ENCODE measurements around the gene SCUBE1. TPM values are rescaled to one million over a fixed set of nuclear protein-coding genes. Genes with fewer than 3 reads are reported as not detected.

The SCUBE1 gene
- total RNA-seq, 2 experiments from 2014 or later: not detected

DNA sequence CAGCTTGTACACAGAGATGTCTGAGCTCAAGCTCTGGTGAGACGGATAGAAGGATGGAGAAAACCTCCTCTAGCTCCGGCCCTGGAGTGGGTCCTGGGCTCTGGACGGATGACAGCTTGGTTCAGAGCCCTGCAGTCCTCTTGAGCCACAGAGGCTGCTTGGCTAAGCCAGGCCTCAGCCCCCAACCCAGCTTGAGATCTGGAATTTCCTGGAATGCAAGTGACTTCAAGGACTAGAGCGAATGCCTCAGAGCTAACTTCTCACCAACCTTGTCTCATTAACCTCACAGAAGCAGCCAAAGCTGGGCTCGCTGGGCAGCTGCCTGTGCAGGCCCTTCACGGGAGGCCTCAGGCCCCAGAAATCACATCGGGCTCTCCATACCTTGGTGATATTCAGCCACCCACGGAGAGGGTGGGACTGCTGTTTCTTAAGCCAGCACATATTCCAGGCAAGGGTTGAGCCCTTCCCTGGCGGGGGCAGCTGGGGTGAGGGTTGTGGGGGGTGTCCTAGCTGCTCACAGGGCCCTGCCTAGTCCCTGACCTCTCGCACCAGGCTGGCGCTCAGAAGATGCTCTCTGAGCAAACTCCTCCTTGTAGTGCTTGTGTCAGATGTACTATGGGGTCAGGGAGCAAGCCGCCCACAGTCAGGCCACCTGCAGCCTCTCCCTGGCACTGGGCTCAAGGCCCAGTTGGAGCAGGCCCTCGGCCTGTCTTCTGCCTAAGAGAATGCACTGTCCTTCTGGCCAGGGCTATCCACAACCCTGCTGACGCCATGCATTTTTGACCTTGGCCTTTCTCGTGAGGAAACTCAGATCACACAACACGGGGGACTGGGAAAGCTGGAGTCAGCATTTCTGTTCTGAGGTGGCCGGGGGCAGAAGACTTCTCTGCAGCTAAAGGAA, 82.6 kb downstream of the SCUBE1 start:
- intact Hi-C loops (cut with micrococcal nuclease; ENCODE audit: unreplicated experiment): no loop called here
- no TSS peak for BruUV-seq (replicated peaks)
- DNase-seq (ENCODE audit: low spot score): no peak
- H3K4me1 ChIP-seq (ENCODE audit: insufficient read depth, low read length, poor library complexity, severe bottlenecking): no peaks in the 10 kb centered on the region
- H3K4me3 ChIP-seq (ENCODE audit: low read depth, low read length, poor library complexity, severe bottlenecking): no peak overlapping the region
- POLR2A ChIA-PET: no interaction called here
- no peaks in the 10 kb centered on the region for H4K20me1 ChIP-seq (ENCODE audit: insufficient read depth, low read length)
- H2AFZ ChIP-seq (ENCODE audit: low read length): no peak overlapping the region
- H3K27ac ChIP-seq (ENCODE audit: low read depth, low read length, poor library complexity, severe bottlenecking): no peak overlapping the region
- no peaks in the 10 kb centered on the region for H3K79me2 ChIP-seq (ENCODE audit: insufficient read depth, low read depth, low read length)
- CTCF ChIA-PET (ENCODE audit: unreplicated experiment): no interaction called here
- H3K9me2 ChIP-seq (ENCODE audit: insufficient read depth, low read length): no peaks in the 10 kb centered on the region
- no peak overlapping the region for H3K4me2 ChIP-seq (ENCODE audit: low read length)
- H3K36me3 ChIP-seq (ENCODE audit: insufficient read depth, low read length): no peaks in the 10 kb centered on the region
- no peak for TF ChIP-seq EZH2phosphoT487 (IDR thresholded peaks at IDR 0.05; ENCODE audit: borderline replicate concordance, low read depth, low read length)
- TF ChIP-seq, protein P1, sequence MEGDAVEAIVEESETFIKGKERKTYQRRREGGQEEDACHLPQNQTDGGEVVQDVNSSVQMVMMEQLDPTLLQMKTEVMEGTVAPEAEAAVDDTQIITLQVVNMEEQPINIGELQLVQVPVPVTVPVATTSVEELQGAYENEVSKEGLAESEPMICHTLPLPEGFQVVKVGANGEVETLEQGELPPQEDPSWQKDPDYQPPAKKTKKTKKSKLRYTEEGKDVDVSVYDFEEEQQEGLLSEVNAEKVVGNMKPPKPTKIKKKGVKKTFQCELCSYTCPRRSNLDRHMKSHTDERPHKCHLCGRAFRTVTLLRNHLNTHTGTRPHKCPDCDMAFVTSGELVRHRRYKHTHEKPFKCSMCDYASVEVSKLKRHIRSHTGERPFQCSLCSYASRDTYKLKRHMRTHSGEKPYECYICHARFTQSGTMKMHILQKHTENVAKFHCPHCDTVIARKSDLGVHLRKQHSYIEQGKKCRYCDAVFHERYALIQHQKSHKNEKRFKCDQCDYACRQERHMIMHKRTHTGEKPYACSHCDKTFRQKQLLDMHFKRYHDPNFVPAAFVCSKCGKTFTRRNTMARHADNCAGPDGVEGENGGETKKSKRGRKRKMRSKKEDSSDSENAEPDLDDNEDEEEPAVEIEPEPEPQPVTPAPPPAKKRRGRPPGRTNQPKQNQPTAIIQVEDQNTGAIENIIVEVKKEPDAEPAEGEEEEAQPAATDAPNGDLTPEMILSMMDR (conservative IDR thresholded peaks at IDR 0.05; ENCODE audit: low read length): no peak
- no peaks in the 10 kb centered on the region for H3K9me3 ChIP-seq (ENCODE audit: low read length)

- POLR2A ChIA-PET: interaction anchor here (0.6 kb wide), 1 partner anchor 1533 kb away, joined by 4 read pairs; no protein-coding TSS in a partner anchor
- H4K20me1 ChIP-seq (ENCODE audit: insufficient read depth, low read length): no peaks in the 10 kb centered on the region
- H3K9me3 ChIP-seq (ENCODE audit: low read length): no peaks in the 10 kb centered on the region
- no TSS peak for BruUV-seq (replicated peaks)
- TF ChIP-seq, protein P1 (conservative IDR thresholded peaks at IDR 0.05; ENCODE audit: low read length): no peak
- TF ChIP-seq EZH2phosphoT487 (IDR thresholded peaks at IDR 0.05; ENCODE audit: borderline replicate concordance, low read depth, low read length): no peak
- no peak overlapping the region for H2AFZ ChIP-seq (ENCODE audit: low read length)
- H3K79me2 ChIP-seq (ENCODE audit: insufficient read depth, low read depth, low read length): no peaks in the 10 kb centered on the region
- no peak for DNase-seq (ENCODE audit: low spot score)
- no peaks in the 10 kb centered on the region for H3K9me2 ChIP-seq (ENCODE audit: insufficient read depth, low read length)
- H3K4me3 ChIP-seq (ENCODE audit: low read depth, low read length, poor library complexity, severe bottlenecking): no peak overlapping the region
- CTCF ChIA-PET (ENCODE audit: unreplicated experiment): no interaction called here
- no peaks in the 10 kb centered on the region for H3K4me1 ChIP-seq (ENCODE audit: insufficient read depth, low read length, poor library complexity, severe bottlenecking)
- intact Hi-C loops (cut with micrococcal nuclease; ENCODE audit: unreplicated experiment): no loop called here
- H3K27ac ChIP-seq (ENCODE audit: low read depth, low read length, poor library complexity, severe bottlenecking): no peak overlapping the region
- no peak overlapping the region for H3K4me2 ChIP-seq (ENCODE audit: low read length)
- no peaks in the 10 kb centered on the region for H3K36me3 ChIP-seq (ENCODE audit: insufficient read depth, low read length)
Observed at GRCh38 chr22:43257961-43258360, 85.2 kb downstream of the SCUBE1 start.

GRCh38 chr22:43257549-43257948, 85.6 kb downstream of the SCUBE1 start:
- Histone ChIP-seq H4K20me1 (ENCODE audit: insufficient read depth, low read length) (no peaks in the 10 kb centered on the region), H3K4me2 (ENCODE audit: low read length) (no peak overlapping the region), H2AFZ (ENCODE audit: low read length) (no peak overlapping the region), H3K9me3 (ENCODE audit: low read length) (no peaks in the 10 kb centered on the region), H3K9me2 (ENCODE audit: insufficient read depth, low read length) (no peaks in the 10 kb centered on the region), H3K4me1 (ENCODE audit: insufficient read depth, low read length, poor library complexity, severe bottlenecking) (no peaks in the 10 kb centered on the region), H3K36me3 (ENCODE audit: insufficient read depth, low read length) (no peaks in the 10 kb centered on the region), H3K27ac (ENCODE audit: low read depth, low read length, poor library complexity, severe bottlenecking) (no peak overlapping the region), H3K79me2 (ENCODE audit: insufficient read depth, low read depth, low read length) (no peaks in the 10 kb centered on the region), H3K4me3 (ENCODE audit: low read depth, low read length, poor library complexity, severe bottlenecking) (no peak overlapping the region)
- TF ChIP-seq, protein P1 (conservative IDR thresholded peaks at IDR 0.05; ENCODE audit: low read length): no peak
- no peak for TF ChIP-seq EZH2phosphoT487 (IDR thresholded peaks at IDR 0.05; ENCODE audit: borderline replicate concordance, low read depth, low read length)
- ChIA-PET CTCF (ENCODE audit: unreplicated experiment) (no interaction called here), POLR2A (interaction anchor here (0.6 kb wide), 1 partner anchor 1534 kb away, joined by 4 read pairs; no protein-coding TSS in a partner anchor)
- no peak for DNase-seq (ENCODE audit: low spot score)
- intact Hi-C loops (cut with micrococcal nuclease; ENCODE audit: unreplicated experiment): no loop called here
- no TSS peak for BruUV-seq (replicated peaks)
